ENCODE data around the gene ZEB2.

GRCh38 chr2:144374163-144374661 is 145.7 kb downstream of the ZEB2 start:
- TF ChIP-seq POLR2A (IDR thresholded peaks at IDR 0.05) (no peak), CTCF (IDR thresholded peaks at IDR 0.05) (no peak), EP300 (IDR thresholded peaks at IDR 0.05) (no peak)
